Stomach smooth muscle (tissue), 2 donors: Measurements from ENCODE around the gene SNRNP70.

Experiments used
- H3K27ac ChIP-seq: one replicate; pipeline ENCODE4 v1.7.0; 2013; ENCODE audit warnings: mild to moderate bottlenecking, low read length, inconsistent platforms
- H3K27me3 ChIP-seq, 2 donors: one replicate each; pipeline ENCODE4 v1.7.0; 2013; ENCODE audit warnings: low read length in 2 of 2; ENCODE audit not compliant: insufficient read depth in 2 of 2, control insufficient read depth in 1 of 2
- H3K36me3 ChIP-seq, 2 donors: one replicate each; pipeline ENCODE4 v1.7.0; 2013; ENCODE audit warnings: low read length in 2 of 2; ENCODE audit not compliant: control insufficient read depth in 2 of 2, insufficient read depth in 2 of 2
- H3K4me1 ChIP-seq: one replicate; pipeline ENCODE4 v1.7.0; 2013; ENCODE audit warnings: low read length; ENCODE audit not compliant: control insufficient read depth, insufficient read depth
- H3K4me3 ChIP-seq, 2 donors: one replicate each; pipeline ENCODE4 v1.7.0; 2013; ENCODE audit warnings: low read length in 2 of 2
- H3K9ac ChIP-seq, 2 donors: one replicate each; pipeline ENCODE4 v1.7.0; 2013; ENCODE audit warnings: low read length in 2 of 2, mild to moderate bottlenecking in 1 of 2
- H3K9me3 ChIP-seq, 2 donors: one replicate each; pipeline ENCODE4 v1.7.0; 2013; ENCODE audit warnings: low read length in 2 of 2; ENCODE audit not compliant: control insufficient read depth in 2 of 2
- donor health status: healthy.
- donor health status: Pancreatic carcinoma.

The SNRNP70 gene

DNA sequence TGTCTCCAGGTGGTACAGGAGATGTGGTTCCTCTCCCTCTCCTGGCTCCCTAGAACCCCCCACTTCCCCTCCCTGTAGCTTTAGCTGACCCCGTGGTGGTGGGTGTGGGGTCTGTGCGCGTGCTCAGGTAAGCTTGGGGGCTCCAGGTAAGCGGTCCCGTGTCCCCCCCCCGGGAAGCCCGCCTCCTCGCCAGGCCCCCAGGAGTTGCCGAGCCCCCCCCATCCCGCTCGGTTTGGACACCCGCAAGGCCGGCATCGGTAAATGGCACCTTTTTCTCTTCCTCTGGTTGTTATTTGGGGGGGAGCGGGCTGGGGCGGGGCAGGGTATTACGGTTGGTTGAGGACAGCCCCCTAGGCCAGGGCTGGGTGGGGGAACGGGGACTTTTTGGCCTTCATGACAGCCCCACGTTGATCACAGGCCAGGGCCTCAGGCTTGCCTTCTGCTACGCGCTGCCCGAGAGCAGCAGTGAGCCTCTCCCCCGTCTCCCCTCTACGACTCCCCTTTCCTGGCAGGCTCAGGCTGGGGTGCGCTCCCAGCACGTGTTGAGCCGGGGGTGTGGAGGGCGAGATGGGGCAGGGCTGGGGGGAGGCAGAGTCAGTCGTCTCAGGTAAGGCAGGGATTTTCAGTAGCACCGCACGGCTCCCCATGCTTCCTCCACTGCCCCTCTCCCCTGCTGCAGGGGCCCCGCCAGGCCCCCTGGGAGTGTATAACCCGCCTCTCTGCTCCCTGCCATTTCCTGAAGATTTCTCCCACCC is 18.3 kb downstream of the SNRNP70 start:
- no peak overlapping the region for H3K9ac ChIP-seq
- H3K27ac ChIP-seq, result no peak overlapping the region
- no peaks in the 10 kb centered on the region for H3K9me3 ChIP-seq
- H3K4me3 ChIP-seq, result no peak overlapping the region
- H3K4me1 ChIP-seq, result peaks cover 8% of the 10 kb centered on the region
- no peaks in the 10 kb centered on the region for H3K27me3 ChIP-seq
- peaks cover 57 to 61% of the 10 kb centered on the region in 2 donors for H3K36me3 ChIP-seq

DNA sequence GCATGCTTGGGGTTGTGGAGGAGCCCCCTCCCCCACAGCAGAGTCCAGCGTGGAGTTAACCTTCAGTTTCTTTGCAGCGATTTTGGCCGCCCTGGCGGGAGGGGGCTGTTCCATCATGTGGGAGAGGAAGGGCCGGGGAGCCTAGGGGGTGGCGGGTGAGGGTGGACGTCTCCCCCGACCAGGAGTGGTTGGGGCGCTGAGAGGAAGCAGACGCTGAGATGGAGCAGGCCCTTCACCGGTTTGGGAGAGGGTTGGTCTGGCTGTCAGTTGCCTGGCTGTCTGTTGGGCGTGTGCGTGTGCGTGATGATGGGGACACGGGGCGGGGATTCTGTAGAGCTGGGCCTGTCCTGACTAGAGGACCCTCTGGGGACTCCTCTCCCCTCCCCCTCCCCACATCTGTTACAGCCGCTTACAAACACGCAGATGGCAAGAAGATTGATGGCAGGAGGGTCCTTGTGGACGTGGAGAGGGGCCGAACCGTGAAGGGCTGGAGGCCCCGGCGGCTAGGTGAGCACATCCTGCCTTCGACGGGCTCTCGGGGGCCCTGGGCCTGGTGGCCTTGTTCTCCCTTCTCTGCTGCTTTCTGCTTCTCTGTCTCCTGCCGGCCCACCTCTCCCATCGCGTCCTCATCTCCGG is 19.1 kb downstream of the SNRNP70 start:
- H3K27ac ChIP-seq, result no peak overlapping the region
- no peaks in the 10 kb centered on the region for H3K9me3 ChIP-seq
- H3K27me3 ChIP-seq, result no peaks in the 10 kb centered on the region
- no peak overlapping the region for H3K4me3 ChIP-seq
- H3K9ac ChIP-seq, result no peak overlapping the region
- peaks cover 3% of the 10 kb centered on the region for H3K4me1 ChIP-seq
- peaks cover 50 to 59% of the 10 kb centered on the region in 2 donors for H3K36me3 ChIP-seq

DNA sequence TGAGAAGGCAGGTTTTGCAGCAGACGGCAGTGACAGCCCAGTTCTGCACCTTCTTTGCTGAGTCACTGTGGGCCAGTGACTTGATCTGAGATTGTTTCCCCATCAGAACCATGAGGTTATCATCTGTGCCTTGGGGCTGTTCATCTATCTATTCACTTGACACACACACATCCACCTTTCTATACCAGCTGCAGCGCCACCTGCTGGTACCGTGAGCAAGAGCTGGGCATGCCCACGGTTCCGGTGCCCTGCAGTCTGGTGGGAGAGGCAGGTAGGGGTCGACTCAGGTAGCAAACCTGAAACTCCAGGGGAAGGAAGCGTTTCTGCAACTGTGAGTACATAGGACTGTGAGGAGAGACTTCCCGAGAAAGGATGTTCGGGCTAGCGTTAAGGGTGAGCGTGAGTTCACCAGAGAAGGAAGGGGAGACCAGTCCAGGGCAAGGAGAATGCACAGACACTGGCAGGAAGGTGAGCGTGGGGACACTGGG is 21.4 kb downstream of the SNRNP70 start:
- H3K4me3 ChIP-seq, result no peak overlapping the region
- no peaks in the 10 kb centered on the region for H3K9me3 ChIP-seq
- H3K36me3 ChIP-seq, result peaks cover 34 to 44% of the 10 kb centered on the region in 2 donors
- no peak overlapping the region for H3K27ac ChIP-seq
- no peaks in the 10 kb centered on the region for H3K27me3 ChIP-seq
- H3K9ac ChIP-seq, result no peak overlapping the region
- H3K4me1 ChIP-seq, result peaks cover 6% of the 10 kb centered on the region

DNA sequence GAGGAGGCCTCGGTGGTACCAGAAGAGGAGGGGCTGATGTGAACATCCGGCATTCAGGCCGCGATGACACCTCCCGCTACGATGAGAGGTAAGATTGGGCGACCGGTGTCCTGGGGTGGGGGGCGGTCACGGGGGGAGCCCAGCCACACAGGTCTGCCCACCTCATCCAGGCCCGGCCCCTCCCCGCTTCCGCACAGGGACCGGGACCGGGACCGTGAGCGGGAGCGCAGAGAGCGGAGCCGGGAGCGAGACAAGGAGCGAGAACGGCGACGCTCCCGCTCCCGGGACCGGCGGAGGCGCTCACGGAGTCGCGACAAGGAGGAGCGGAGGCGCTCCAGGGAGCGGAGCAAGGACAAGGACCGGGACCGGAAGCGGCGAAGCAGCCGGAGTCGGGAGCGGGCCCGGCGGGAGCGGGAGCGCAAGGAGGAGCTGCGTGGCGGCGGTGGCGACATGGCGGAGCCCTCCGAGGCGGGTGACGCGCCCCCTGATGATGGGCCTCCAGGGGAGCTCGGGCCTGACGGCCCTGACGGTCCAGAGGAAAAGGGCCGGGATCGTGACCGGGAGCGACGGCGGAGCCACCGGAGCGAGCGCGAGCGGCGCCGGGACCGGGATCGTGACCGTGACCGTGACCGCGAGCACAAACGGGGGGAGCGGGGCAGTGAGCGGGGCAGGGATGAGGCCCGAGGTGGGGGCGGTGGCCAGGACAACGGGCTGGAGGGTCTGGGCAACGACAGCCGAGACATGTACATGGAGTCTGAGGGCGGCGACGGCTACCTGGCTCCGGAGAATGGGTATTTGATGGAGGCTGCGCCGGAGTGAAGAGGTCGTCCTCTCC is 22.6 kb downstream of the SNRNP70 start:
- no peak overlapping the region for H3K9ac ChIP-seq
- no peak overlapping the region for H3K4me3 ChIP-seq
- no peak overlapping the region for H3K27ac ChIP-seq
- peaks cover 7% of the 10 kb centered on the region for H3K4me1 ChIP-seq
- H3K36me3 ChIP-seq, result peaks cover 28 to 40% of the 10 kb centered on the region in 2 donors
- H3K27me3 ChIP-seq, result no peaks in the 10 kb centered on the region
- no peaks in the 10 kb centered on the region for H3K9me3 ChIP-seq

DNA sequence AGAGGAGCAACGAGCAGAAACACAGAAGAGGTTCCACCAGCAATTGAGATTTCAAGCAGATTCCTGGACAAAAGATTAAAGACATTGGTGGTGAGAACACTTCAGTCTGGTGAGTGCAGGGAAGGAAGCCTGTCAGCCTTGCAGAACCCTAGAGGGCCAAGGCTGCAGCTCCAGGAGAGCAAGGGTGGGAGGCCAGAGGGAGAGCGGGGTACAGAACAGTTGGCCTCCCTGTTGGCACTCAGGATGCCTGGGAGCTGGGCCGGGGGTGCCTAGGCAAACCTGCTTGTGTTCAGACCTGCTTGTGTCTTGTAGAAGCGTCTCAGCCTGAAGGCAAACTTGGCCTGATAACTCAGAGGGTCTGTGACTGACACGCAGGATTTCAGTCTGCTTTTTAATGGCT is 23.8 kb downstream of the SNRNP70 start:
- no peak overlapping the region for H3K4me3 ChIP-seq
- no peaks in the 10 kb centered on the region for H3K27me3 ChIP-seq
- no peak overlapping the region for H3K9ac ChIP-seq
- H3K9me3 ChIP-seq, result no peaks in the 10 kb centered on the region
- peaks cover 24 to 37% of the 10 kb centered on the region in 2 donors for H3K36me3 ChIP-seq
- peaks cover 12% of the 10 kb centered on the region for H3K4me1 ChIP-seq
- H3K27ac ChIP-seq, result no peak overlapping the region

DNA sequence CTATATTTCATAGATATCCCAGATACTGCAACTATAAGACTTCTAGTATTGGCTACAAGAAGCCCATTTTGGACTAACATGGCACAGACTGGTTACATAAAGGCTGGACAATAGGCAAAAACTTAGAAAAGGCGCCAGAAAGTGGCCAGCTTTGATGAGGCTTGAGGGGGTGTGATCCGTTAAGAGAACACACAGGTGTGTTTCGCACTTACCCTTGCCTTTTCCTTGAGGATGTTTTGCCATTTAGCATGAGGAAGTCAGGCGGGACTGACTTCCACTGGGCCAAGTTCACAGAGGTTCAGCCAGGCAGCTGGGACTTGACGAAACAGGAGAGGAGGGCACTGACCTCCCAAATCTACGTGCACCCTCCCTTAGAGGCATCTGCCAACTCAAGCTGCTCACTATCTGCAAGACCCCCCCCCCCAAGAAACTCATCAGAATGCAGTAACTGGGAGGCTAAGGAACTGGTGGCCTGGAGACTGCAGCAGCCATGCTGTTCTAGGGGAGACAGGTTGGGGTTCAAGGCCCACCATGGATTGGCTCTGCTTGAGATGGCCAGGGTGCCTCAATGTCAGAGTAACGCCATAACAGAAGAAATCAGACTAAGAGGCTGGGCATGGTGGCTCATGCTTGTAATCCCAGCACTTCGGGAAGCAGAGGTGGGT is 24.4 kb downstream of the SNRNP70 start:
- Histone ChIP-seq H3K9ac (no peak overlapping the region), H3K27me3 (no peaks in the 10 kb centered on the region), H3K4me1 (peaks cover 13% of the 10 kb centered on the region), H3K36me3 (peaks cover 20 to 33% of the 10 kb centered on the region in 2 donors), H3K4me3 (no peak overlapping the region), H3K27ac (no peak overlapping the region), H3K9me3 (no peaks in the 10 kb centered on the region)

DNA sequence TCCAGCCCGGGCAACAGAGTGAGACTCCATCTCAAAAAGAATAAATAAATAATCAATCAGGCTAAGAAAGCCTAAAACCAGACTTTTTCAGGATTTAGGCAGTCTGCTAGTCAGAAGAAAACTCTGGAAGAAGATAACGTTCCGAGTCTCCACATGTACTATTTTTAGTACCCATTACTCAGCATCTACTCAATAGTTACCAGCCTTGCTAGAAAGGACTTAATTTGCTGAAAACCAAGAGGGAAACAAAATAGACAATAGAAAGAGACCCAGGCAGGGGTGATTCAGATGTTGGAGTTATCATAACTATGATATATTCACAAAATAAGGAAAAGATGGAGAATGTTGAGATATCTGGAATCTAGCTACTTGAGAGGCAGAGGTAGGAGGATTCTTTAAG is 25.3 kb downstream of the SNRNP70 start:
- Histone ChIP-seq H3K4me1 (peaks cover 13% of the 10 kb centered on the region), H3K27me3 (no peaks in the 10 kb centered on the region), H3K9ac (no peak overlapping the region), H3K36me3 (peaks cover 15 to 28% of the 10 kb centered on the region in 2 donors), H3K9me3 (no peaks in the 10 kb centered on the region), H3K4me3 (no peak overlapping the region), H3K27ac (no peak overlapping the region)

DNA sequence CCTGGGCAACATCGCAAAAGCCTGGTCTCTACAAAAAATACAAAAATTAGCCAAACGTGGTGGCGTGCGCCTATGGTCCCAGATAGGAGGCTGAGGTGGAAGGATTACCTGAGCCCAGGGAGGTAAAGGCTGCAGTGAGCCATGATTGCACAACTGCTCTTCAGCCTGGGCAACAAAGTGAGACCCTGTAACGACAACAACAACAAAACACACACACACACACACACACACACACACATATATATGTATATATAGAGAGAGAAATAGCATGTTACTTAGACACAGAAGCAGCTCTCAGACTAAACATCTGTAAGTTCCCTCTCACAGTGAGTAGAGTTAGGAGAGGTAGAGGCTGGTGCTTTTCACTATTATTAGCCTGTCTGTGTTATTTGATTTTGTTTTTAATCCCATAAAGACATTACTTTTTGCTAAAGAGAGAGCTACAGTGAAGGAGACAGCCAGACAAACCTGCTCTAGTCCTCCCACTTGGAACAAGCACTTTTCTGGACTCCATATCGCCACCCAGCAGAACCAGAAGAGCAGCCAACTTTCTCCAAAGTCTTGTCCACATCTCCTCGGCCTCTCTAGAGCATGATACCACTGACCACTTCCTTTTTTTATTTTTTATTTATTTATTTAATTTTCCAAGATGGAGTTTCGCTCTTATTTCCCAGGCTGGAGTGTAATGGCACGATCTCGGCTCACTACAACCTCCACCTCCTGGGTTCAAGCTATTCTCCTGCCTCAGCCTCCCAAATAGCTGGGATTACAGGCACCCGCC is 26.2 kb downstream of the SNRNP70 start:
- H3K27me3 ChIP-seq, result no peaks in the 10 kb centered on the region
- H3K4me1 ChIP-seq, result peaks cover 16% of the 10 kb centered on the region
- H3K4me3 ChIP-seq, result no peak overlapping the region
- no peak overlapping the region for H3K9ac ChIP-seq
- H3K36me3 ChIP-seq, result peaks cover 9 to 20% of the 10 kb centered on the region in 2 donors
- H3K9me3 ChIP-seq, result no peaks in the 10 kb centered on the region
- H3K27ac ChIP-seq, result no peak overlapping the region

DNA sequence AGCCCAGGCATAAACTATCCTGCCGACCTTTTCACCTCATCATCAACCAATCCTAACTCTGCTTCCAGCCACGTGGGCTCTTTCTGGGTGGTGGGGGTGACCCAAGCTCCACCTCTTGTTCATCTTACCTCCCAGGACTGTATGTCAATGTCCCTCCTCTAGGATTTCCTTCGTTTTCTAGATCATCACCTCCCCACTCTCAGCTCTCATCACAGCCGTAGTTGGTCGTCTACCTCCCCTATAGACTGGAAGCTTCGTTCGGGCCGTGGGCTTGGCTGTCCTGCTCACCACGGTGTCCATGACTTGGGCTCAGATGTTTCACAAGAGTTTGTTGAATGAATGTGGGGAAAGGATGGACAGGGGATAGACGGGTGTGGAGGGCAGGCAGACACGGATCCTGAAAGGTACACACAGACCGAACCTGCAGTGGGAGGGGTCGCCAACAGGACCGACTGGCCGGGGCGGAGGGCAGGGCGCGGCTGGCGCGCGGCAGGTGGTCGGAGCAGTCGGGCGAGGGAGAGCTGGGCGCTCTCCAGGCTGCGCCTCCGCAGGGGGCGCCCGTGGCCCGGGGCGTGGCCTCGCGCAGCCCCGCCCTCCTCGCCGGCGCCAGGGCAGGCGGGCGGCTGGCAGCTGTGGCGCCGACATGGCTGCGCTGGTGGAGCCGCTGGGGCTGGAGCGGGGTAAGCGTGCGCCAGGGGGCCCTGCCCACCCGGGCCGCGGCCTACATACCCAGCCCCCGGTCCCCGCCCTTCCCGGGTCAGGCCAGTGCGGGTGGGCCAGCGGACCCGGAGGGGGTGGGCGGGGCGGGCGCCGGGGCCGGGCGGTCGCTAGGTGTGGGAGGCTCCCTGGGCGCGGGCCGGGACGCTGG is 28.7 kb downstream of the SNRNP70 start, which contains the start of gene LIN7B:
LIN7B (plus strand) TSS at position 609 of the 868 bp plus-strand sequence; CDS start at position 644, 35 bp downstream.
- H3K4me1 ChIP-seq, result peaks cover 27% of the 10 kb centered on the region
- peaks cover 2 to 3% of the 10 kb centered on the region in 2 donors for H3K36me3 ChIP-seq
- peak within 1 kb of the TSS; percentile 56 to 82 for H3K4me3 ChIP-seq
- no peaks in the 10 kb centered on the region for H3K9me3 ChIP-seq
- H3K27ac ChIP-seq, result peak within 1 kb of the TSS; percentile 46
- H3K9ac ChIP-seq, result peak within 1 kb of the TSS; percentile 26 to 47
- H3K27me3 ChIP-seq, result no peaks in the 10 kb centered on the region
